Measurements from ENCODE around the gene IL5RA.

The IL5RA gene

DNA sequence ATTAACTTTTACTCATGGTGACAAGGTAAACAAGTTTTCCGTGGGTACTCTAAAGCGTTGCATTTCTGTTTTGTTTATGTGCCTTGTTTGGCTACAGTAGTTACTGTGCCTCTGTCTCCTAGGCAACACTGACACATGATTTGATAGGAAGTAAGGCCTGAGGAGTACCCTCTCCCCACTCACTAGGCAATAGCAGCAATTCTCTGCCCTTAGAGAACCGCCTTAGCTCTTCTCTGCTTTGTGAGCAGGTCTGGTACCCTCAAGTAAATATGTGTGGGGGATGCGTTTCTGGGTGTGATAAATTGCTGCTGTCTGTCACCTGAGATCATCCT, at the start of gene IL5RA:
Gene IL5RA, minus strand, starts transcription at position 76 of the 332 bp plus-strand sequence. CDS start 5,390 bp downstream, outside the sequence.
- DNase-seq: no peak

DNA sequence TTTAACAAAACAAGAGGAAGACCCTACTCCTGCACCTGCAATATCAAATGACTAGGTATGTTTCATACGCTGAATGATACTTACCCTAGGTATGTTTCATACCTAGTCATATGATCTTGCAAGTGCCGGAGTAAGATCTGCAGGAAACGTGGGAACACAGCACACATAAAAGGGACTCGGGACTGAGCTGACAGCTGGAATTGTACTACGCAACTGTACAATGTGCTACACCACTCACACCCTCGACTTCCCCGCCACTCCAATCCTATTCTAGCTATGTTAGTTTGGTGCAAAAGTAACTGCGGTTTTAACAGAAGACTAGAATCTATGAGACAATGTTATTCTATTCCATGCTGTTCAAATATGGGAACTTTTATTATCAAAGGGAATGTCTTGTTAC, 47.3 kb upstream of the IL5RA start:
- DNase-seq: no peak

DNA sequence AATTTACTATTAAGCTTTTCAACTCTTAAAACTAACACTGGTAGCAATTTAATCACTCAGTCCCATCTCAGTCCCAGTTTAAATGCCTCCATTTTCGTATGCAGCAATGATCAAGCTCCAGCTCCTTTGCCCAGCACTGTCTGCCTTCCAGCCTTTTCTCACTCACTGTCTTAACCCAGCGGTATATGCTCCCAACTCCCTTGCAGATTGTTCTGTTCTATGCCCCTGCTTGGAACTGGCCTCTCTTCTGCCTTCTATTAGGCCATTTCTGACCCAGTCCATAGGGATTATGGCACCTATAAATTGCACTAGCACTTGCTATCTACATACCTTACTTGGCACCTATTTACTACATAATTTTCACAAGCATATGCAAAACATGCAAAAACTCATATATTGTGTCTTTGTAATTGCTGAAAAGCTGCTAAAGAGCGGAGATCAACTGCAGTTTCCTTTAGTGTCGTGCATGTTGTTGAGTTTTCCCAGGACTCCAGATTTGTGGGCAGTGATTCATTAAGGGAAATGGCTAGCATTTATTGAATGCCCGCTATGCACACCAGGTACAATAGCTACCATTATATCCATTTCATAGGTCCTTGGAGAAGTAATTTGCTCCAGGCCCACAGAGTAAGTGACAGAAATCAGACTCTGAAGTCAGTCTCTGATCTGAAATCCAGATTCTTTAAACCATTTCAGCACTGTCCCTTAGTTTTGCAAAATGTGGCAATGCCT, 44.9 kb upstream of the IL5RA start:
- no peak for DNase-seq

DNA sequence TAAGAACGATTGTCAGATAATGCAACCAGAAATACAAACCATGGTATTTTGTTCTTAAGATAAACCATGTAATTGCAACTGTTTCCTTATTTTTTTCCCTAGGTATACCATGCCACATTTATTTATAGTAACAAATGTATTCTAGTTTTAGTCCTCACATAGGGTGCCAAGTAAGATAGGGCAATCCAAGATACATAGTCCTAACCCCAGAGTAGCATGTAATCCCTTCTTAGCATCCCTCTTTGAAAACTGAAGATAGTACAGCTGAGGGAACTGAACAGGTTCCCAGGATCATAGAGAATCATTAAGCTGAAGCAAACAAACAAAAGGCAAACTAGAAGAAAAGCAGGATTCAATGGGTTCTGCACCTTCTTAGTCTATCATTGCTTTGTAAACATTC, 41.3 kb upstream of the IL5RA start:
- DNase-seq: no peak

DNA sequence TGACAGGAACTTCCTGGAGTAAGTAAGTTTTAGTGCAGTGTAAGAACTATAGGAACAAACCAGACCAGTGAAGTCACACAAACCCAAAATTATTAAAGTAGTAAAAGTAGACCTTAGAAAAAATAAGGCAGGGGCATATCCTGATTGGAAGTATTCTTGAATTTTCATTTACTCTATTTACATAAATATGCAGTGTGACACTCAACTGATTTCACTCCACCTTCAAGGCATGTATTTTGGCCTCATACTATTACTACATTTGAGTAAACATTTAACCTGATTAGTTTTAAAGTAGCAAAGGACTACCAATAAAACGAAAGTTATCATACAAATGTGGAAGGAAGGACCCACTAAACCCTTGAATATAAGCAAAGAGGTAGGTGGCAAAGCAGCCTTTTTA, 39.4 kb upstream of the IL5RA start:
- DNase-seq: no peak

GRCh38 chr3:3145831-3146230, 35.7 kb upstream of the IL5RA start:
- DNase-seq: no peak

GRCh38 chr3:3141939-3142338, 31.8 kb upstream of the IL5RA start:
- DNase-seq: no peak

DNA sequence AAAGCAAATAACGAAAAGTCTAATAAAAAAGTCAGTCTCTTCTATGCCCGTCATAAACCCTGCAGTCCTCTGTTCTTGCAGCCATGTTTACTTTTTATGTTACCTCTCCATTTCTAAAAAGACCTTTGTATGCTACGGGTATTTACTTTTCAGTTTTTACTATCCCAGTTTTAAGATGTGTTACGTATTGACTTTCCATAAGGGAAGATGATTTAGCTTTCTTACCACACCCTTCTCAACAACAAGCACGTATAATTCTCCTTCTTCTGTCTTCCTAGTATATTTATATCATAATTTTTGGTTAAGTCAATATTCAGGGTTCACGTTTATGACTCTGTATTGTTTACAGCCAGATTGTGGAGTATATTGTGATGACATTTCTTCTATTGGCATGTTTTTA, 27.4 kb upstream of the IL5RA start:
- DNase-seq: no peak

- no peak for DNase-seq
Measured at GRCh38 chr3:3134750-3135448, 24.7 kb upstream of the IL5RA start.

DNA sequence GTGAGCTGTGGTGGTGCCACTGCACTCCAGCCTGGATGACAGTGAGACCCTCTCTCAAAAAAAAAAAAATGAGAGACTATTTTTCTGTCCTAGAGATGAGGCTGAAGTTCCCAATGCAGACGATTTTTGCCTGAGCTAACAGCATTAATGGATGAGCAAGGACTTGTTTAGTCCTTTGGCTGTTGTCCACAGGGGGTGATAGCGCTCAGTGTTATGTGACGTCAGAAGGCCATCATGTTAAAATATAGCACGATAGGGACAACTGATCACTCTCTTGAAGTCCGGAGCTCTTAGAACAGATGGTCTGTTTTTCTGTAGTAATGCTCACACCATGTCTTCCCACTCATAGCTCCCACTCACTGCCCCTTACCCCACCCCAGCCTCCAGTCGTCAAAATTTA, 23.3 kb upstream of the IL5RA start:
- no peak for DNase-seq

GRCh38 chr3:3129579-3129978, 19.4 kb upstream of the IL5RA start:
- no peak for DNase-seq

DNA sequence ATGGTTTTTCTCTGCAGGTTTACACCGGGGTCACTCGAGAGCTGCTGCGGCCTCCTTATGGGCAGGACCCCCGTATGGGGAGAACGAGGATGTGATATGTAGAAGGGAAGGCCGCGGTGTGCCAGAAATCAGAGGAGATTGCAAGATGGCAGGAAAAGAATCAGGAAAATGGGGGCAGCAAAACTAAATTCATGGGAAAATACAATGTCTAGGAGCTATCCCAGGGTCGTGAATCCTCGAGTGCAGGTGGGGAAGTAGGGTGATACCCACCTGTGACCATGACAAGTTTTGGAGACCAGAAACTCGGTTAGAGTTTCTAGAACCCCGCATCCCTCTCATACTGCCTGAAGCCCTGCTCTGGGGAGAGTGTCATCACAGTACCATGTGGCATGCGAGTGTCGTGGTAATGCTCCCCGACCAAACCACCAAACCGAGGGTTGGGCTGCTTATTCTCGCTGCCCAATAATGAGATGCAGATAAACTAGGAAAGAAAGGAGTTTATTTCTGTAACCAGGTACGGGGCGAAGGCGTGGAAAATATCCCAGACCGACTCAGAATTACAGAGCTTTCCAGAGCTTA, 17.3 kb upstream of the IL5RA start:
- peak; percentile 11 for DNase-seq

DNA sequence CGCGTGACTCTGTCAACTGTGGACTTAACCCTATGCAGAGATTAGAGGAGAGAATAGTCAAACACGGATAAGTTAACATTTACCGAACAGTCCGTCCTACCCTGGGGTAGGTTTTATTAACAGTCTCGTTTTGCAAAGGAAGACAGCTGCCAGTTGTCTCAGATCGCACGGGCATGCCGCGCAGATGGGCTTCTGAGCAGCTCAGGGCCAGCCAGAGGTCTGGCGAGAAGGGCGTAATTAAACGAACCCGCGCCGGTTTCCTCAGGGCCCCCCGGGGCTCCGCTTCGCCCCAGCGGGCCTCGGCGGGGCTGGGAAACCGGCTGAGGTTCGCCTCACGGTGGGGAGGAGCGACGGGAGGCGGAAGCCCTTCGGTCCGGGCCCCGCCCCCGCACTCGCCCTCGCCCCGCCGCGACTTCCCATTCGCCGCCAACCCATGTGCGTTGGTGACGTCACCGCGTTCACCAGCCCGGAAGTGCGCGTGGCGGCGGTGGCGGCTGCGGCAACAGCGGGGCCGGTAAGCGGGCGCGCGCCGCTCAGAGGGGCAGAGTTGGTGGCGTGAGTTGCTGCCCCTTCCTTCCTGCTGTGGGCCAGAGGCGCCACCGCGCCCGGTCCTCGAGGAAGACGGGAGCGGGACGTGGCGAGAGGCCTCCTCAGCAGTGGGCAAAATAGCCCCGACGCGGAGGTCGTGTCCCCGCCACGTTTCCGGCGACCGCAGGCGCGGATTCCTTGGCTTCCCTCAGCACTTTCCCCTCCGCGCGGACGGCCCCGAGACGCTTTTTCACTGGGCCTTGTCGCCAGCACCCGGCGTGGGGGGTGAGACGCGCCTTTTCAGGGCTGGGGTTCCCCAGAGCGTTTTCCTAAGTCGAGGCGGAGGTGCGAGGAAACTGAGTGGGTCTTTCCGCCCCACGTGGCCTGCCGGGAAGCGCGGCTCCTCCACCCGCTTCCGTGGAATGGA, 16.6 kb upstream of the IL5RA start, which contains the start of gene TRNT1:
Gene TRNT1, plus strand, starts transcription at position 464 of the 955 bp plus-strand sequence. CDS start 2,101 bp downstream, outside the sequence.
- DNase-seq: peak; percentile 93

GRCh38 chr3:3125977-3126376, 15.8 kb upstream of the IL5RA start:
- DNase-seq: no peak

GRCh38 chr3:3119393-3119851, 9.2 kb upstream of the IL5RA start:
- no peak for DNase-seq

DNA sequence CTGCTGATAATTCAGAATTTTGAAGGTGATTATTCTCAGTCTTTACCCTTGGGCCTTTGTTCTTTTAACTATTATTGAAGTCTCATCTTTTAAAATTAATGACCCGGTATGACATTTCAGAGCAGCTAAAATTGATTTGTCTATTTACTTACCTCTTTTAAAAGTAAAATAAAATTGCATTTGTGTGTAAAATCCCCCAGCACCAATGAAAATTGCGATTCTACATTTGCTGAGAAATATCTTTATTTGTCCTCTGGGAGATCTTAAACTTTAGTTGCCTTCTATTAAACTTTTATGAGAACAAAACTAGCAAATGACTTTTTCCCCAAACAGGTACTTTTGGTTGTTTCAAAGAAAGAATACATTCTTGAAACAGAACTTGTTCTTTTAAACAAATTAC, 7.5 kb upstream of the IL5RA start:
- DNase-seq: no peak

- DNase-seq: no peak
Measured at GRCh38 chr3:3113042-3113709, 3.0 kb upstream of the IL5RA start.

GRCh38 chr3:3110749-3111361, 681 bp upstream of the IL5RA start:
- DNase-seq: no peak

- no peak for DNase-seq
Measured at GRCh38 chr3:3109407-3110298, 521 bp downstream of the IL5RA start.

- no peak for DNase-seq
Measured at GRCh38 chr3:3107858-3108257, 2.3 kb downstream of the IL5RA start.

DNA sequence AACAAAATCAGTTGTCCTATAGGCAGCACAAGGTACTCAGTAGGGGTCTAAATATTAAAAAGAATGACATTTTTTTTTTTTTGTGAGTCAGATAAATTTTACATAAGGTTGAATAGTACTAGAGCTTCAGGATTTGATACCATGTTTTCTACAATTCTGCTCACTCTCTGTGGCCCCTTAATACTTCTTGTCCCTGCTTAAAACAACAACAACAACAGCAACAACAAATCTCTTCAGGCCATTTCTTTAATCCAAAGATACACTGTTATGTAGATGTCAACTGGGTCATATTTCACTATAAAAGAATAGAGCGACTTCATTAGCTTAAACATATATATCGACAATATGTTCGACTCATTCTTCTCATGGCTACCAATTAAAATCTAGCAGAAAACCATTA, 3.0 kb downstream of the IL5RA start:
- DNase-seq: no peak
